Activated B cell treated with CpG ODN at 0.5 μM for 24 hours (primary cell): ENCODE results near the gene ZNF689. TPM values are rescaled to one million over a fixed set of nuclear protein-coding genes. Genes with fewer than 3 reads are reported as not detected.

Experiments
- ATAC-seq: fragments of 200-7000 bp; cut with Tn5 transposase; one replicate; pipeline ENCODE4 v1.10.0; 2021; ENCODE audit warnings: low read depth, mild to moderate bottlenecking, moderate library complexity
- CTCF ChIA-PET: fragments of 350-600 bp; sonication (Branson Sonifier 250); formaldehyde crosslinking; loops from one replicate; lab custom pipeline; 2021; ENCODE audit warnings: antibody characterized with exemption; lab: Charles Lee
- POLR2A ChIA-PET: fragments of 350-600 bp; sonication (Branson Sonifier 250); formaldehyde crosslinking; loops from one replicate; lab custom pipeline; 2021; ENCODE audit warnings: antibody characterized with exemption; lab: Charles Lee
- DNase-seq: peaks from one replicate; pipeline ENCODE4 v3.0.0; 2022
- H3K27ac Mint-ChIP-seq: one replicate; pipeline ENCODE4 v1.8.0; 2020; ENCODE audit warnings: mixed read lengths
- H3K27me3 Mint-ChIP-seq: one replicate; pipeline ENCODE4 v1.8.0; 2021; ENCODE audit warnings: mixed read lengths
- H3K36me3 Mint-ChIP-seq: one replicate; pipeline ENCODE4 v1.8.0; 2021; ENCODE audit warnings: low read depth, mixed read lengths
- H3K4me1 Mint-ChIP-seq: one replicate; pipeline ENCODE4 v1.8.0; 2021; ENCODE audit warnings: mixed read lengths
- H3K4me3 Mint-ChIP-seq: one replicate; pipeline ENCODE4 v1.8.0; 2020; ENCODE audit warnings: mild to moderate bottlenecking, mixed read lengths
- H3K9me3 Mint-ChIP-seq: one replicate; pipeline ENCODE4 v1.8.0; 2020; ENCODE audit warnings: mixed read lengths
- intact Hi-C: fragments of 100-400 bp; cut with micrococcal nuclease; formaldehyde crosslinking; loops from one replicate; pipeline ENCODE4 v1.15.1; 2024
- total RNA-seq: library from RNA; stranded (reverse); gene quantifications from 2 replicates; pipeline ENCODE4 v1.2.3, GENCODE V29; 2022
- TF ChIP-seq, protein P1 (sequence below): fragments of 200-600 bp; IDR thresholded peaks from one replicate; pipeline ENCODE4 v1.8.0; 2022; ENCODE audit warnings: antibody characterized with exemption, mild to moderate bottlenecking

The ZNF689 gene
- total RNA-seq, 1 donor from 2014 or later = 10.1 TPM

DNA sequence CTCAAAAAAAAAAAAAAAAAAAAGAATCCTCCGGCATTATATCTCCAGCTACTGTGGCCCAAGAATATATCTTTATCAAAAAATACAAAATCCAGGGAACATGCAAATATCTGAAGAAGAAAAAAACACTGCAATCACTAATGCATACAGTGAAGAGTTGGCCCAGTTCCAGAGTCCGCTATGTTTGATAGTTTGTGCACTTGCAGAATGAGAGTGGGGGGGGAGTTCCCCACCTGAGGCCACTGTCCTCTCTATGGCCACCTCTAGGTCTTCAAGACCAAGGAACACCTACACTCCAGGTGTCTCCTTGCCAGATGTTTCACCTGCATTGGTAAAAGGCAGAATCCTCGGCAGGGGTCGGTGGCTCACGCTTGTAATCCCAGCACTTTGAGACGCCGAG lies 28.7 kb downstream of the ZNF689 start:
- intact Hi-C loops = no loop called here
- ChIA-PET CTCF (interaction anchor here (0.6 kb wide), 1 partner anchor 56 kb away, joined by 3 read pairs; no protein-coding TSS in a partner anchor), POLR2A (no interaction called here)
- TF ChIP-seq, protein P1, sequence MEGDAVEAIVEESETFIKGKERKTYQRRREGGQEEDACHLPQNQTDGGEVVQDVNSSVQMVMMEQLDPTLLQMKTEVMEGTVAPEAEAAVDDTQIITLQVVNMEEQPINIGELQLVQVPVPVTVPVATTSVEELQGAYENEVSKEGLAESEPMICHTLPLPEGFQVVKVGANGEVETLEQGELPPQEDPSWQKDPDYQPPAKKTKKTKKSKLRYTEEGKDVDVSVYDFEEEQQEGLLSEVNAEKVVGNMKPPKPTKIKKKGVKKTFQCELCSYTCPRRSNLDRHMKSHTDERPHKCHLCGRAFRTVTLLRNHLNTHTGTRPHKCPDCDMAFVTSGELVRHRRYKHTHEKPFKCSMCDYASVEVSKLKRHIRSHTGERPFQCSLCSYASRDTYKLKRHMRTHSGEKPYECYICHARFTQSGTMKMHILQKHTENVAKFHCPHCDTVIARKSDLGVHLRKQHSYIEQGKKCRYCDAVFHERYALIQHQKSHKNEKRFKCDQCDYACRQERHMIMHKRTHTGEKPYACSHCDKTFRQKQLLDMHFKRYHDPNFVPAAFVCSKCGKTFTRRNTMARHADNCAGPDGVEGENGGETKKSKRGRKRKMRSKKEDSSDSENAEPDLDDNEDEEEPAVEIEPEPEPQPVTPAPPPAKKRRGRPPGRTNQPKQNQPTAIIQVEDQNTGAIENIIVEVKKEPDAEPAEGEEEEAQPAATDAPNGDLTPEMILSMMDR = no peak
- Mint-ChIP-seq H3K27ac (no peak overlapping the region), H3K27me3 (no peaks in the 10 kb centered on the region), H3K4me3 (no peak overlapping the region), H3K36me3 (peaks cover 33% of the 10 kb centered on the region), H3K9me3 (no peaks in the 10 kb centered on the region), H3K4me1 (peaks cover 16% of the 10 kb centered on the region)
- ATAC-seq = no peak
- DNase-seq = no peak

DNA sequence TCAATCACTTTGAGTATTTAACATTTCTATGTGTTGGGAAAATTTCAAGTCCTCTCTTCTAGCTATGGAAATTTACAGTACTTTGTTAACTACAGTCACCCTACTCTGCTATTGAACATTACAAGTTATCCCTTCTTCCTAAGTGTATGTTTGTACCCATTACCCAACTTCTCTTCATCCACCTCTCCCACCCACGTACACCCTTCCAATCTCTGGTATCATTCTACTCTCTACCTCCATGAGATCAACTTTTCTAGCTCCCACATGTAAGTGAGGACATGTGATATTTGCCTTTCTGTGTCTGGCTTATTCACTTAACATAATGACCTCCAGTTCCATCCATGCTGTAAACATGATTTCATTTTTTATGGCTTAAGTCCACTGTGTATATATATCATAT lies 35.5 kb downstream of the ZNF689 start:
- intact Hi-C loops = no loop called here
- DNase-seq = no peak
- ChIA-PET CTCF (interaction anchor here (0.7 kb wide), 1 partner anchor 24 kb away, joined by 3 read pairs; no protein-coding TSS in a partner anchor), POLR2A (interaction anchor here (0.6 to 1.3 kb wide), 3 partner anchors 11 to 240 kb away, joined by 3 to 10 read pairs (median 4); partner anchors contain the start of gene ZNF785)
- no peaks in the 10 kb centered on the region for H3K27me3 Mint-ChIP-seq
- H3K4me3 Mint-ChIP-seq = no peak overlapping the region
- H3K36me3 Mint-ChIP-seq = peaks cover 11% of the 10 kb centered on the region
- peaks cover 19% of the 10 kb centered on the region for H3K4me1 Mint-ChIP-seq
- TF ChIP-seq, protein P1 = no peak
- no peak overlapping the region for H3K27ac Mint-ChIP-seq
- no peak for ATAC-seq
- H3K9me3 Mint-ChIP-seq = no peaks in the 10 kb centered on the region

DNA sequence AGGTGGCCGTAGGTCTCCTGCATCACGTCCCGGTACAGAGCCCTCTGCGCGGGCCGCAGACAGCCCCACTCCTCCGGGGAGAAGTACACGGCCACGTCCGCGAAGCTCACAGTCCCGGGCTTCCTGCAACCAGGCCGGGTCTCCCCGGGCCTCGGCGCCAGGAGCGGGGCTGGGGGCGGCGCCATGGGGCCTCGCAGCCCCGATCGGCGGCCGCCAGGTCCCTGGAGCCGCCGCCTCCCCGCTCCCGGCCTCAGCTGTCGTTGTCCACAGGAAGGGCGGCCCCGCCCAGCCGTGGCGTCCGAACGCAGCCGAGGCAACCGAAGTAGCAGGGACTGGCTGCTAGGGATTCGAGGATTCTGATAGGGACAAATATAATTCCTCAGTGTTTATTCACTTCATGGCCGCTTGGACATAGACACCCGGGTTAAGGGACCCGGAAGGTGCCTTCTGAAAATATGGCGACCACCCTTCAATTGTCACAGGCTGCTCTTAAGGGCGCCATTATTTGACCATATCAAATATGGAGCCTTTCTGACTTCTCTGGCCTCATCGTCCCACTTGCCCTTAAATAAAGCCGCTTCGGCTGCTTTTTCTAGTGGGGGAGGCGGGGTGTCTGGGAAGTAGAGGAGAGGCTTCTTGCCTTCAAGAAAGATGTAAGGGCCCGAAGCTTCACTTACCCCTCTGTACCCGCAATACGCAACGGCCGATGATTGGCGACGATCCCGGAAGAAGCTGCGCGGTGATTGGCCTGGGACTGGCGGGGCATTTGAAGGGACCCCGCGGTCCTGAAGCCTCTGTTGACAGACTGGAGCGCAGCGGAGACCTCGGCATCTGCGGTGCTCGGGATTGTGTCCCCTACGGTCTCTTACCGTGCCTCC lies 38.5 kb downstream of the ZNF689 start, which contains the start of gene ZNF688:
Gene ZNF688, minus strand, starts transcription at position 270 of the 878 bp plus-strand sequence. Its CDS starts 85 bp downstream, at position 185.
- peaks cover 41% of the 10 kb centered on the region for H3K4me1 Mint-ChIP-seq
- CTCF ChIA-PET = interaction anchor here (0.8 to 2.8 kb wide), 5 partner anchors 11 to 141 kb away, joined by 3 to 13 read pairs (median 5); partner anchors contain the start of genes DCTPP1 and ZNF764
- ATAC-seq = peak; percentile 86

DNA sequence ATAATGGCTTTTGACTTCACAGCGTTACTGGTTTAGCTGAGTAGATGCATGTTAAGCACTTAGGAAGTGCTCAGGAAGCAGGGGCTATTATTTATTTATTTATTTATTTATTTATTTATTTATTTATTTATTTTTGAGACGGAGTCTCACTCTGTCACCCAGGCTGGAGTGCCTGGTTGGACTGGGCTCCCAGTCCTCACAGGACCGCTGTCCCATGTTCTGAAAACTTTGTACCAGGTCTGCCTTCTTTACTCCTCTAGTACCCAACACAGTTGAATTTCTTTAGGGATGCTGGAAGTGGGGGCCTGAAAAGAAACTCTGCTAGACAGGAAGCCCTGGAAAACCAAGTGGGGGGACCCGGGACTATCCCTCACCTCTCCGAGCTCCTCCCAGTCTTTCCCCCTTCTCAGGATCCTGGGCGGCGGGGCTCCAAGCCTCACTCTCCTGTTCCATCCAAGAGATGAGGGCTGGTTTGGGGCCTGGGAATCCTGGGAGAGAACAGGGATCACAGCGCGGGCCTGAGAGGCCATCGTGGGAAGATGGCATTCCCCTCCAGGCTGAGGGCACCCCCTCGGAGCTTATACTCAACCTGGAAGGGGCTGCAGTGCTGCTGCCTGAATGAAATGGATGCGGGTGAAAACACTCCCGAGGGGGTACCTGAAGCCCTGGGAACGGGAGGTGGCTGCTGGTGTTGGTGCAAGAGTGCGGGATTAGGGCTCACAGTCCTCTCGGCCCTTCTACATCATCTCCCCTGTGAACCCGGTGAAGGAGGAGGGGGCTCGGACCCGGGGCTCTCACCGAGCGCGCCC lies 39.3 kb downstream of the ZNF689 start:
- ChIA-PET CTCF (interaction anchor here (1.2 to 2.8 kb wide), 3 partner anchors 12 to 141 kb away, joined by 5 to 13 read pairs (median 12); partner anchors contain the start of genes DCTPP1 and ZNF764), POLR2A (interaction anchor here (0.8 to 2.9 kb wide), 25 partner anchors 12 to 505 kb away, joined by 3 to 152 read pairs (median 9); partner anchors contain the start of genes ALDOA, CD2BP2, CORO1A and DCTPP1)
- no peaks in the 10 kb centered on the region for H3K27me3 Mint-ChIP-seq
- TF ChIP-seq, protein P1 = no peak
- intact Hi-C loops = loop anchor here (1.0 kb wide), 2 partner anchors 36 to 44 kb away; no protein-coding TSS in a partner anchor
- DNase-seq (no peak), ATAC-seq (no peak)
- H3K4me1 Mint-ChIP-seq = peaks cover 41% of the 10 kb centered on the region
- H3K27ac Mint-ChIP-seq = peak overlapping the region; percentile 89
- no peaks in the 10 kb centered on the region for H3K9me3 Mint-ChIP-seq
- no peaks in the 10 kb centered on the region for H3K36me3 Mint-ChIP-seq
- H3K4me3 Mint-ChIP-seq = peak overlapping the region; percentile 87

More for the DNA sequence above, 38.5 kb downstream of the ZNF689 start, which contains the start of gene ZNF688:
- no peaks in the 10 kb centered on the region for H3K9me3 Mint-ChIP-seq
- intact Hi-C loops = loop anchor here (1.0 kb wide), 9 partner anchors 13 to 141 kb away; partner anchors contain the start of genes DCTPP1, FBRS, PRR14 and ZNF689
- TF ChIP-seq, protein P1 = no peak
- peak; percentile 78 for DNase-seq
- H3K36me3 Mint-ChIP-seq = no peaks in the 10 kb centered on the region
- no peaks in the 10 kb centered on the region for H3K27me3 Mint-ChIP-seq
- H3K27ac Mint-ChIP-seq = peak within 1 kb of the TSS; percentile 96
- POLR2A ChIA-PET = interaction anchor here (0.6 to 2.9 kb wide), 34 partner anchors 12 to 506 kb away, joined by 3 to 152 read pairs (median 5); partner anchors contain the start of genes ALDOA, CD2BP2, CORO1A and DCTPP1
- peak within 1 kb of the TSS; percentile 89 for H3K4me3 Mint-ChIP-seq
